ENCODE results near the gene VRK3. TPM values are rescaled to one million over a fixed set of nuclear protein-coding genes. Genes with fewer than 3 reads are reported as not detected.

VRK3 gene
- 21.4 and 22.9 TPM in 2 replicates for total RNA-seq

DNA sequence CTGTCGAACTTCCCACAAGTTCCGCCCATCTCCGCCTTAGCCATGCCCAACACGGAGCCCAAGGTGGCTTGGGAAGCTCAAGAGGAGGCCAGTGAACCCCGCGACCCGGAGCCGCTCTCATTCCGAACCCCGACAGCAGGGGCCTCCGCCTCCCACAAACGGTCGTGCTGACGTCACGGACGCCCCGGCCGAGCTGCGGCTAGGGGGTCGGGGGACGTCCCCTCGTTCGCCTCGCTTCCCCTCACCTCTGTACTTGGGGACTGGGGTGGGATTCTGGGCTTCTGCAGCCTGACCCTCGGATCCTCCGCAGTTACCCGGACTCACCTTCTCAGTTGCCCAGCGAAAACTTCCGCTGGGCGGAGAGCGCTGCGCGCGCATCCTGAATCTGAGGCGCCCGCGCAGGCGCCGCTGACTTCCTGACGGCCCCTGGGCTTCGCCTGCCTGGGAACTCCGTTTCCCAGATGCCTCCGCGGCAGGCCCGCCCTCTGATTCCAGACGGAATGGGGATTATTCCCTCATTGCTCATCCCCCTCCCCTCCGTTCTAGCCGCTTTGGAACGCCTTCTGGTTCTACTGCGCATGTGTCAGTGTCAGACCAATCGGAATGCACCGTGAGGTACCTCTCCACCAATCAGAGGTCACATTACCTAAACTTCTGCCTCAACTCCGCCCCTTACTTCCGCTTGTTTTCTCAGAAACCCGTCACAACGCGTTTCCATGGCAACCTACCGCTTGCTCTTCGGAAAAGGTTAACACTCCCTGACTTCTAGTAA, at the start of gene VRK3:
VRK3 (minus strand) TSS at position 351 of the 772 bp plus-strand sequence. CDS start 9,210 bp downstream, outside the sequence.

DNA sequence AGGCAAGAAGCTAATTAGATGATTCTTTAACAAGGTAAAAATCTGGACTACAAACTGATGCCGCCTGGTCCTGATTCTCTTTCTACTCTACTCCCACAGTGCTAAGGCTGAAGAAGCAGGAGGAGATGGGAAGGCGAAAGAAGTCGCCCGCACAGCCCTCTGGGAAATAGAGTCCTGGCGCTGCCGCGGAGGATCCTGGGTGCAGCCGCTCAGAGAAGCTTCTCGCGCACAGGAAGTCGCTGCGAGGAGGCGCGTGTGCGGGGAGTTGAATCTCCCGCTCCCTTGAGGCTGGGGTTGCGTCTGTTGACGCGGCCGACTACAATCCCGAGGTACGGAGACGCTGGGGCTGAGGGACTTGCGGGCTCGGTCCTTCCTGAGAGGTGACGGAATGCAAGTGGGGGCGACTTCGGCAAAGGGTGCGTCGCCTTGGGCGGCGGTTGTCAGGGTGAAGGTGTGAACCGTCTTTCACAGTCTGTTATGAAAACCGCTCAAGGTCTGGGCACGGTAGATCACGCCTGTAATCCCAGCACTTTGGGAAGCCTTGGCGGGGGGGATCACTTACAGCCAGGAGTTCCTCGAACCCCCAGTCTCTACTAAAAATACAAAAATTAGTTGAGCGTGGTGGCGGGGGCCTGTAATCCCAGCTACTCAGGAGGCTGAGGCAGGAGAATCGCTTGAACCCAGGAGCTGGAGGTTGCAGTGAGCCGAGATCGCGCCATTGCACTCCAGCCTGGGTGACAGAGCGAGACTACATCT, 800 bp upstream of the VRK3 start, which contains the start of gene ZNF473:
ZNF473 (plus strand) TSS at position 212 of the 756 bp plus-strand sequence. CDS start 5,078 bp downstream, outside the sequence.

DNA sequence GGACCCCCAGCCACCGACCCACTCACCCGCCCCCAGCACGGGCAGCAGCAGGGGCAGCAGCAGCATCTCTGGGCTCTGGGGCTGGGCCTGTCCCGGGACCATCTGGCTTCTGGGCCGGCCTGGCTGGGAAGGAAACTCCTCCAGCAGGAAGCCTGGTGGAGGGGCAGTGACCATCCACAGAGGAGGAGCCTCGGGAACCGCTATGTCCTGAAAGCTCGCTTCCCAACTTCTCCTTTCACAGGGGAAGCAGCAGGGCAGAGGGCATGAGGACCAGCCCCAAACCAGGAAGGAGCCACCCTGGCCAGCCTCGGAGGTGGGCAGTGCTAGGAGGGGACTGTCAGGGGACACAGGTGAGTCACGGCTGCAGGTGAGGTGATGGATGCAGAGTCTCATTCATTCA, 64.2 kb downstream of the VRK3 start, which contains the start of gene SIGLEC11:
SIGLEC11 (minus strand) TSS at position 193 of the 400 bp plus-strand sequence; CDS start at position 102, 91 bp downstream.

DNA sequence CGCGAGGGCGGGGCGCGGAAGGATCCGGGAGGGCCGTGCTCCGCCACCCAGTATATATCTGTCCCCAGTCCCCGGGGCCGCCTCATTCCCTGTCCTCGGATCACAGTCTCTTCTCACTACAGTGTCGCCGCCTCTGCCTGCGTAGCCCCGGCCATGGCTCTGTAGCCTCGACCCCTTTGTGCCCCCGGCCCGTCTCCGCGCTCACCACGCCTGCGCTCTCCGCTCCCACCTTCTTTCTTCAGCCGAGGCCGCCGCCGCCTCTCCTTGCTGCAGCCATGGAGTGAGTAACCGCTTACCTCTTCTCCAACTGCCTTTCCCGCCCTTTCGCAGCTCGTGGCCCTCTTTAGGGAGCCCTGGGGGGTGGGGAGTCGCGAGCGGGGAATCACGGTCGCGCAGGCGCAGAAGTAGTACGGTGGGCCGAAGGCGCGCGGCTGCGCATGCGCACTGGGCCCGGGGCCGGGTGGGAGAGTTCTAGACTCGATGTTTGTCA, 96.0 kb downstream of the VRK3 start, which contains the start of the genes ATF5 and NUP62:
ATF5 (plus strand) TSS at position 85 of the 490 bp plus-strand sequence. CDS start 1,646 bp downstream, outside the sequence.
NUP62 (minus strand) TSS at position 384 of the 490 bp plus-strand sequence. CDS start 19,697 bp downstream, outside the sequence.

Other genes starting within 250 kb of the VRK3 start
- 10.4 and 16.1 TPM in 2 replicates for gene FUZ, start 212.1 kb downstream of the VRK3 start, total RNA-seq
- 28.9 and 32.4 TPM in 2 replicates for gene MED25, start 207.1 kb downstream of the VRK3 start, total RNA-seq
- 58.5 and 74.6 TPM in 2 replicates for gene PTOV1, start 174.2 kb downstream of the VRK3 start, total RNA-seq
- 40.2 and 40.4 TPM in 2 replicates for gene PNKP, start 157.8 kb downstream of the VRK3 start, total RNA-seq
- 9.8 and 13.5 TPM in 2 replicates for gene AKT1S1, start 148.0 kb downstream of the VRK3 start, total RNA-seq
- 10.1 and 16.1 TPM in 2 replicates for gene TBC1D17, start 147.7 kb downstream of the VRK3 start, total RNA-seq
- 2.1 TPM in 2 replicates for gene IL4I1, start 128.5 kb downstream of the VRK3 start, total RNA-seq
- gene ATF5, start 96.2 kb downstream of the VRK3 start, total RNA-seq, result 4.5 and 4.8 TPM in 2 replicates
- 19.6 and 36.5 TPM in 2 replicates for gene NUP62, start 95.9 kb downstream of the VRK3 start, total RNA-seq
- gene SIGLEC11, start 64.2 kb downstream of the VRK3 start, total RNA-seq, result not detected in 2 replicates
- 5.8 and 6.5 TPM in 2 replicates for gene ZNF473, start 633 bp upstream of the VRK3 start, total RNA-seq
- gene IZUMO2, start 137.9 kb upstream of the VRK3 start, total RNA-seq, result not detected in 2 replicates
- under 0.01 TPM in 1 of 2 replicates, not detected in the other for gene MYH14, start 178.2 kb upstream of the VRK3 start, total RNA-seq